OCI-M2 (cell line): Measurements from ENCODE around the gene ISX.
"Not testable (repeated sequence)": the region's sequence is repeated elsewhere in the genome, so short reads cannot be mapped to it uniquely, and the experiment has no call there.

Source experiments
- DNase-seq: peaks from one replicate; lab custom pipeline; 2025; ENCODE audit not compliant: unreplicated experiment; lab: John Stamatoyannopoulos, UW

ISX gene

GRCh38 chr22:35065796-35066218 lies at the start of gene ISX:
ISX (plus strand) TSS chr22:35066158; CDS start chr22:35067088, 930 bp downstream.
- no peak for DNase-seq

- DNase-seq: no peak
Measured at GRCh38 chr22:35016909-35017308, 49.0 kb upstream of the ISX start.

GRCh38 chr22:35018995-35019394 lies 47.0 kb upstream of the ISX start:
- DNase-seq: no peak

- no peak for DNase-seq
Measured at GRCh38 chr22:35020517-35020916, 45.4 kb upstream of the ISX start.

- DNase-seq: no peak
Measured at GRCh38 chr22:35021161-35021560, 44.8 kb upstream of the ISX start.

GRCh38 chr22:35022291-35022690 lies 43.7 kb upstream of the ISX start:
- DNase-seq: no peak

GRCh38 chr22:35023692-35024363 lies 42.1 kb upstream of the ISX start:
- DNase-seq: no peak

- no peak for DNase-seq
Measured at GRCh38 chr22:35024364-35024692, 41.6 kb upstream of the ISX start.

- not testable (repeated sequence) for DNase-seq
Measured at GRCh38 chr22:35030112-35030511, 35.8 kb upstream of the ISX start.

- no peak for DNase-seq
Measured at GRCh38 chr22:35032571-35032970, 33.4 kb upstream of the ISX start.

GRCh38 chr22:35033635-35034296 lies 32.2 kb upstream of the ISX start:
- no peak for DNase-seq

- no peak for DNase-seq
Measured at GRCh38 chr22:35034963-35035362, 31.0 kb upstream of the ISX start.

- no peak for DNase-seq
Measured at GRCh38 chr22:35037089-35037488, 28.9 kb upstream of the ISX start.

- DNase-seq: no peak
Measured at GRCh38 chr22:35039625-35040024, 26.3 kb upstream of the ISX start.

- no peak for DNase-seq
Measured at GRCh38 chr22:35043252-35043933, 22.6 kb upstream of the ISX start.

GRCh38 chr22:35043934-35044319 lies 22.0 kb upstream of the ISX start:
- DNase-seq: no peak

- DNase-seq: no peak
Measured at GRCh38 chr22:35044607-35045390, 21.2 kb upstream of the ISX start.

GRCh38 chr22:35045451-35045850 lies 20.5 kb upstream of the ISX start:
- DNase-seq: no peak

GRCh38 chr22:35046744-35047462 lies 19.1 kb upstream of the ISX start:
- no peak for DNase-seq

- DNase-seq: not testable (repeated sequence)
Measured at GRCh38 chr22:35050038-35050437, 15.9 kb upstream of the ISX start.

- no peak for DNase-seq
Measured at GRCh38 chr22:35051013-35051535, 14.9 kb upstream of the ISX start.
